ENCODE results near the gene ZSCAN5B.
"Not testable (repeated sequence)": the region's sequence is repeated elsewhere in the genome, so short reads cannot be mapped to it uniquely, and the experiment has no call there.

The ZSCAN5B gene

GRCh38 chr19:56158170-56158757 is 39.3 kb downstream of the ZSCAN5B start:
- Histone ChIP-seq H3K27ac (ENCODE audit: low read depth, low read length) (no peak overlapping the region), H3K36me3 (ENCODE audit: insufficient read depth, low read length) (no peaks in the 10 kb centered on the region), H3K27me3 (ENCODE audit: insufficient read depth, low read length) (no peaks in the 10 kb centered on the region), H3K79me2 (ENCODE audit: control insufficient read depth, insufficient read depth, low read length, unreplicated experiment) (no peaks in the 10 kb centered on the region), H2AFZ (ENCODE audit: low read length, unreplicated experiment) (no peak overlapping the region), H3K4me3 (ENCODE audit: low read depth, low read length) (no peak overlapping the region), H3K4me1 (ENCODE audit: control insufficient read depth, insufficient read depth, low read length, unreplicated experiment) (no peaks in the 10 kb centered on the region)

- no peaks in the 10 kb centered on the region for H3K79me2 ChIP-seq (ENCODE audit: control insufficient read depth, insufficient read depth, low read length, unreplicated experiment)
- H3K4me1 ChIP-seq (ENCODE audit: control insufficient read depth, insufficient read depth, low read length, unreplicated experiment) = no peaks in the 10 kb centered on the region
- no peak overlapping the region for H2AFZ ChIP-seq (ENCODE audit: low read length, unreplicated experiment)
- H3K27ac ChIP-seq (ENCODE audit: low read depth, low read length) = no peak overlapping the region
- H3K4me3 ChIP-seq (ENCODE audit: low read depth, low read length) = no peak overlapping the region
- H3K27me3 ChIP-seq (ENCODE audit: insufficient read depth, low read length) = no peaks in the 10 kb centered on the region
- no peaks in the 10 kb centered on the region for H3K36me3 ChIP-seq (ENCODE audit: insufficient read depth, low read length)
These were observed 40.8 kb downstream of the ZSCAN5B start for GRCh38 chr19:56156768-56157167.

GRCh38 chr19:56155124-56155687 is 42.4 kb downstream of the ZSCAN5B start:
- H3K4me3 ChIP-seq (ENCODE audit: low read depth, low read length) = no peak overlapping the region
- H3K36me3 ChIP-seq (ENCODE audit: insufficient read depth, low read length) = no peaks in the 10 kb centered on the region
- H2AFZ ChIP-seq (ENCODE audit: low read length, unreplicated experiment) = no peak overlapping the region
- H3K27me3 ChIP-seq (ENCODE audit: insufficient read depth, low read length) = no peaks in the 10 kb centered on the region
- H3K4me1 ChIP-seq (ENCODE audit: control insufficient read depth, insufficient read depth, low read length, unreplicated experiment) = no peaks in the 10 kb centered on the region
- no peak overlapping the region for H3K27ac ChIP-seq (ENCODE audit: low read depth, low read length)
- H3K79me2 ChIP-seq (ENCODE audit: control insufficient read depth, insufficient read depth, low read length, unreplicated experiment) = peaks cover 2% of the 10 kb centered on the region

GRCh38 chr19:56153507-56153906 is 44.1 kb downstream of the ZSCAN5B start:
- H3K4me1 ChIP-seq (ENCODE audit: control insufficient read depth, insufficient read depth, low read length, unreplicated experiment) = no peaks in the 10 kb centered on the region
- no peak overlapping the region for H2AFZ ChIP-seq (ENCODE audit: low read length, unreplicated experiment)
- peaks cover 2% of the 10 kb centered on the region for H3K79me2 ChIP-seq (ENCODE audit: control insufficient read depth, insufficient read depth, low read length, unreplicated experiment)
- no peaks in the 10 kb centered on the region for H3K36me3 ChIP-seq (ENCODE audit: insufficient read depth, low read length)
- no peak overlapping the region for H3K27ac ChIP-seq (ENCODE audit: low read depth, low read length)
- no peak overlapping the region for H3K4me3 ChIP-seq (ENCODE audit: low read depth, low read length)
- no peaks in the 10 kb centered on the region for H3K27me3 ChIP-seq (ENCODE audit: insufficient read depth, low read length)

GRCh38 chr19:56152644-56153043 is 44.9 kb downstream of the ZSCAN5B start:
- H2AFZ ChIP-seq (ENCODE audit: low read length, unreplicated experiment) = no peak overlapping the region
- no peaks in the 10 kb centered on the region for H3K4me1 ChIP-seq (ENCODE audit: control insufficient read depth, insufficient read depth, low read length, unreplicated experiment)
- H3K36me3 ChIP-seq (ENCODE audit: insufficient read depth, low read length) = no peaks in the 10 kb centered on the region
- H3K4me3 ChIP-seq (ENCODE audit: low read depth, low read length) = no peak overlapping the region
- no peak overlapping the region for H3K27ac ChIP-seq (ENCODE audit: low read depth, low read length)
- H3K79me2 ChIP-seq (ENCODE audit: control insufficient read depth, insufficient read depth, low read length, unreplicated experiment) = peaks cover 2% of the 10 kb centered on the region
- H3K27me3 ChIP-seq (ENCODE audit: insufficient read depth, low read length) = no peaks in the 10 kb centered on the region

- Histone ChIP-seq H2AFZ (ENCODE audit: low read length, unreplicated experiment) (no peak overlapping the region), H3K79me2 (ENCODE audit: control insufficient read depth, insufficient read depth, low read length, unreplicated experiment) (peaks cover 2% of the 10 kb centered on the region), H3K27me3 (ENCODE audit: insufficient read depth, low read length) (no peaks in the 10 kb centered on the region), H3K4me1 (ENCODE audit: control insufficient read depth, insufficient read depth, low read length, unreplicated experiment) (no peaks in the 10 kb centered on the region), H3K27ac (ENCODE audit: low read depth, low read length) (no peak overlapping the region), H3K36me3 (ENCODE audit: insufficient read depth, low read length) (no peaks in the 10 kb centered on the region), H3K4me3 (ENCODE audit: low read depth, low read length) (no peak overlapping the region)
These were observed 47.2 kb downstream of the ZSCAN5B start for GRCh38 chr19:56150358-56150757.

GRCh38 chr19:56149656-56150038 is 47.9 kb downstream of the ZSCAN5B start:
- no peaks in the 10 kb centered on the region for H3K27me3 ChIP-seq (ENCODE audit: insufficient read depth, low read length)
- no peaks in the 10 kb centered on the region for H3K4me1 ChIP-seq (ENCODE audit: control insufficient read depth, insufficient read depth, low read length, unreplicated experiment)
- no peak overlapping the region for H3K4me3 ChIP-seq (ENCODE audit: low read depth, low read length)
- peaks cover 2% of the 10 kb centered on the region for H3K79me2 ChIP-seq (ENCODE audit: control insufficient read depth, insufficient read depth, low read length, unreplicated experiment)
- no peak overlapping the region for H2AFZ ChIP-seq (ENCODE audit: low read length, unreplicated experiment)
- H3K36me3 ChIP-seq (ENCODE audit: insufficient read depth, low read length) = no peaks in the 10 kb centered on the region
- no peak overlapping the region for H3K27ac ChIP-seq (ENCODE audit: low read depth, low read length)

- not testable (repeated sequence) for H3K4me3 ChIP-seq (ENCODE audit: low read depth, low read length); H3K27me3 ChIP-seq (ENCODE audit: insufficient read depth, low read length); H3K4me1 ChIP-seq (ENCODE audit: control insufficient read depth, insufficient read depth, low read length, unreplicated experiment); H3K27ac ChIP-seq (ENCODE audit: low read depth, low read length); H3K79me2 ChIP-seq (ENCODE audit: control insufficient read depth, insufficient read depth, low read length, unreplicated experiment); H3K36me3 ChIP-seq (ENCODE audit: insufficient read depth, low read length); H2AFZ ChIP-seq (ENCODE audit: low read length, unreplicated experiment)
These were observed 48.5 kb downstream of the ZSCAN5B start for GRCh38 chr19:56148955-56149655.

GRCh38 chr19:56148096-56148495 is 49.5 kb downstream of the ZSCAN5B start:
- Histone ChIP-seq H3K27ac (ENCODE audit: low read depth, low read length) (no peak overlapping the region), H3K79me2 (ENCODE audit: control insufficient read depth, insufficient read depth, low read length, unreplicated experiment) (peaks cover 6% of the 10 kb centered on the region)

GRCh38 chr19:56147307-56147706 is 50.3 kb downstream of the ZSCAN5B start:
- H3K79me2 ChIP-seq (ENCODE audit: control insufficient read depth, insufficient read depth, low read length, unreplicated experiment) = peaks cover 9% of the 10 kb centered on the region
- no peak overlapping the region for H2AFZ ChIP-seq (ENCODE audit: low read length, unreplicated experiment)
- no peaks in the 10 kb centered on the region for H3K36me3 ChIP-seq (ENCODE audit: insufficient read depth, low read length)

More at GRCh38 chr19:56148096-56148495, 49.5 kb downstream of the ZSCAN5B start:
- H3K4me1 ChIP-seq (ENCODE audit: control insufficient read depth, insufficient read depth, low read length, unreplicated experiment) = no peaks in the 10 kb centered on the region
- H3K4me3 ChIP-seq (ENCODE audit: low read depth, low read length) = no peak overlapping the region
- no peaks in the 10 kb centered on the region for H3K36me3 ChIP-seq (ENCODE audit: insufficient read depth, low read length)
- H3K27me3 ChIP-seq (ENCODE audit: insufficient read depth, low read length) = no peaks in the 10 kb centered on the region
- H2AFZ ChIP-seq (ENCODE audit: low read length, unreplicated experiment) = no peak overlapping the region

GRCh38 chr19:56146904-56147303 is 50.7 kb downstream of the ZSCAN5B start:
- no peaks in the 10 kb centered on the region for H3K27me3 ChIP-seq (ENCODE audit: insufficient read depth, low read length)
- H3K36me3 ChIP-seq (ENCODE audit: insufficient read depth, low read length) = no peaks in the 10 kb centered on the region
- H3K4me1 ChIP-seq (ENCODE audit: control insufficient read depth, insufficient read depth, low read length, unreplicated experiment) = no peaks in the 10 kb centered on the region
- no peak overlapping the region for H2AFZ ChIP-seq (ENCODE audit: low read length, unreplicated experiment)
- no peak overlapping the region for H3K27ac ChIP-seq (ENCODE audit: low read depth, low read length)
- peaks cover 12% of the 10 kb centered on the region for H3K79me2 ChIP-seq (ENCODE audit: control insufficient read depth, insufficient read depth, low read length, unreplicated experiment)
- no peak overlapping the region for H3K4me3 ChIP-seq (ENCODE audit: low read depth, low read length)

More at GRCh38 chr19:56147307-56147706, 50.3 kb downstream of the ZSCAN5B start:
- Histone ChIP-seq H3K27ac (ENCODE audit: low read depth, low read length) (no peak overlapping the region), H3K4me1 (ENCODE audit: control insufficient read depth, insufficient read depth, low read length, unreplicated experiment) (no peaks in the 10 kb centered on the region), H3K4me3 (ENCODE audit: low read depth, low read length) (no peak overlapping the region), H3K27me3 (ENCODE audit: insufficient read depth, low read length) (no peaks in the 10 kb centered on the region)

All from ACC112 (cell line).